ENCODE results near the gene GLRX5.
"Not testable (repeated sequence)": the region's sequence is repeated elsewhere in the genome, so short reads cannot be mapped to it uniquely, and the experiment has no call there.

Gene GLRX5

DNA sequence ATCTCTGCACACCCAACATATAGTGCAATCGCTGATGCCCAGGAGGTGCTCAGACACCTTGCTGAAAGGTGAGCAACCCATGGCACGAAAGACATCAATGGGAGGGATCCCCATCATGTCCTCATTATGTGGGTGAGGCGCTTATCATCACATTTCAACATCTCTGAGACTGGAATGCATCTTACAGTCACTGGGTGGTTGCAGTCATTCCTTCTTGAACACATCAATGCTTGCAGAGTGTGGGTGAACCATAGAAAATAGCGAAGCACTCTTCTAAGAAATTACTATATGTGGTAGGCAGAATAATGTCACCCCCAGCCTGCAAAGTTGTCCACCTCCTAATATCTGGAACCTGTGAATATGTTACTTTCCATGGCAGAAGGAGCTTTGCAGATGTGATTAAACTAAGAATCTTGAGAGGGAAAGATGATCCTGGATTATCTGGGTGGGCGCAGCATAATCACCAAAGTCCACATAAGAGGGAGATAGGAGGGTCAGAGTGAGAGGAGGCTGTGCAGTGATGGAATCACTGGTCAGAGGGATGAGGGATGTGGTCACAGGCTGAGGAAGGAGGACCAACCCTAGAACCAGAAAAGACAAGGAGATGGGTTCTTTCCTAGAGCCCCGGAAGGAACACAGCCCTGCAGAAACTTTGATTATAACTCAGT lies 51.2 kb downstream of the GLRX5 start:
- Histone ChIP-seq H3K4me3 (ENCODE audit: low read depth, low read length) (no peak overlapping the region), H2AFZ (ENCODE audit: low read length, unreplicated experiment) (no peak overlapping the region), H3K4me1 (ENCODE audit: control insufficient read depth, insufficient read depth, low read length, unreplicated experiment) (no peaks in the 10 kb centered on the region), H3K79me2 (ENCODE audit: control insufficient read depth, insufficient read depth, low read length, unreplicated experiment) (no peaks in the 10 kb centered on the region), H3K27me3 (ENCODE audit: insufficient read depth, low read length) (peaks cover 10% of the 10 kb centered on the region), H3K27ac (ENCODE audit: low read depth, low read length) (no peak overlapping the region), H3K36me3 (ENCODE audit: insufficient read depth, low read length) (no peaks in the 10 kb centered on the region)

DNA sequence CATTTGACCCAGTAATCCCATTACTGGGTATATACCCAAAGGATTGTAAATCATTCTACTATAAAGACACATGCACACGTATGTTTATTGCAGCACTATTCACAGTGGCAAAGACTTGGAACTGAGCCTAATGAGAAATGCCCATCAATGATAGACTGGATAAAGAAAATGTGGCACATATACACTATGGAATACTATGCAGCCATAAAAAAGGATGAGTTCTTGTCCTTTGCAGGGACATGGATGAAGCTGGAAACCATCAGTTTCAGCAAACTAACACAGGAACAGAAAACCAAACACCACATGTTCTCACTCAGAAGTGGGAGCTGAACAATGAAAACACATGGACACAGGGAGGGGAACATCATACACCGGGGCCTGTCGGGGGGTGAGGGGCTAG lies 56.3 kb downstream of the GLRX5 start:
- H3K27me3 ChIP-seq (ENCODE audit: insufficient read depth, low read length), result peaks cover 18% of the 10 kb centered on the region
- not testable (repeated sequence) for H3K79me2 ChIP-seq (ENCODE audit: control insufficient read depth, insufficient read depth, low read length, unreplicated experiment); H3K36me3 ChIP-seq (ENCODE audit: insufficient read depth, low read length); H3K4me3 ChIP-seq (ENCODE audit: low read depth, low read length); H3K4me1 ChIP-seq (ENCODE audit: control insufficient read depth, insufficient read depth, low read length, unreplicated experiment); H3K27ac ChIP-seq (ENCODE audit: low read depth, low read length); H2AFZ ChIP-seq (ENCODE audit: low read length, unreplicated experiment)
